Gastroesophageal sphincter (tissue), 4 donors: ENCODE results near the gene GRHPR. TPM values are rescaled to one million over a fixed set of nuclear protein-coding genes. Genes with fewer than 3 reads are reported as not detected.
"Not testable (repeated sequence)": the region's sequence is repeated elsewhere in the genome, so short reads cannot be mapped to it uniquely, and the experiment has no call there.

Experiments
- ATAC-seq: fragments of 150-250 bp; one replicate; pipeline ENCODE4 v1.9.1; 2016; ENCODE audit warnings: mild to moderate bottlenecking, moderate library complexity
- H3K27ac ChIP-seq, 4 donors: fragments of 200-600 bp; sonication (generic) in 3 of 4; 1 replicate in 3 of 4; 2 replicates in 1 of 4; pipeline ENCODE4 v1.5.1; 2016 to 2019
- H3K27me3 ChIP-seq: fragments of 200-600 bp; sonication (generic); one replicate; pipeline ENCODE4 v1.5.1; 2019
- H3K36me3 ChIP-seq, 2 donors: fragments of 200-600 bp; sonication (generic); one replicate each; pipeline ENCODE4 v1.5.1; 2019; ENCODE audit warnings: control low read depth in 1 of 2
- H3K4me1 ChIP-seq, 3 donors: fragments of 200-600 bp; sonication (generic); 1 replicate in 2 of 3; 2 replicates in 1 of 3; pipeline ENCODE4 v1.5.1; 2016 to 2019; ENCODE audit warnings: control low read depth in 2 of 3
- H3K4me3 ChIP-seq, 2 donors: fragments of 200-600 bp; sonication (generic); one replicate each; pipeline ENCODE4 v1.5.1; 2019; ENCODE audit warnings: mild to moderate bottlenecking in 1 of 2, moderate library complexity in 1 of 2
- H3K9me3 ChIP-seq, 3 donors: fragments of 200-600 bp; sonication (generic); one replicate each; pipeline ENCODE4 v1.5.1; 2017 to 2019; ENCODE audit warnings: control low read depth in 2 of 3
- EP300 ChIP-seq: sonication (generic); formaldehyde crosslinking; IDR thresholded peaks from one replicate; pipeline ENCODE4 v1.6.1; 2017; ENCODE audit warnings: antibody characterized with exemption, mild to moderate bottlenecking
- POLR2A ChIP-seq, 2 donors: fragments of 450-650 bp; IDR thresholded peaks; one replicate each; pipeline ENCODE4 v1.6.1; 2017; ENCODE audit warnings: antibody characterized with exemption in 2 of 2, mild to moderate bottlenecking in 2 of 2, moderate library complexity in 1 of 2
- POLR2AphosphoS5 ChIP-seq: sonication (generic); formaldehyde crosslinking; IDR thresholded peaks from one replicate; pipeline ENCODE4 v1.6.1; 2017; ENCODE audit warnings: antibody characterized with exemption
- WGBS, 2 donors: methylation state at CpG; one replicate each; pipeline ENCODE4 v1.1.5; 2018; ENCODE audit warnings: low coverage in 1 of 2; 5-methylcytosine and 5-hydroxymethylcytosine counted together
- total RNA-seq, 4 donors: library from RNA; depleted of rRNA; stranded (reverse); fragments of >200 nt; gene quantifications; one replicate each; pipeline ENCODE4 v1.1.0, GENCODE V29; 2016
- TF ChIP-seq, protein P1 (sequence below), 4 experiments: fragments of 200-600 bp in 2 of 4; fragments of 450-650 bp in 2 of 4; sonication (generic) in 1 of 4; IDR thresholded peaks; one replicate each; pipeline ENCODE4 v1.5.1; 2017 to 2019; ENCODE audit warnings: antibody characterized with exemption in 4 of 4, mild to moderate bottlenecking in 2 of 4, moderate library complexity in 2 of 4

The GRHPR gene
- total RNA-seq, 4 donors from 2014 or later = 119 to 144 (median 134) TPM

DNA sequence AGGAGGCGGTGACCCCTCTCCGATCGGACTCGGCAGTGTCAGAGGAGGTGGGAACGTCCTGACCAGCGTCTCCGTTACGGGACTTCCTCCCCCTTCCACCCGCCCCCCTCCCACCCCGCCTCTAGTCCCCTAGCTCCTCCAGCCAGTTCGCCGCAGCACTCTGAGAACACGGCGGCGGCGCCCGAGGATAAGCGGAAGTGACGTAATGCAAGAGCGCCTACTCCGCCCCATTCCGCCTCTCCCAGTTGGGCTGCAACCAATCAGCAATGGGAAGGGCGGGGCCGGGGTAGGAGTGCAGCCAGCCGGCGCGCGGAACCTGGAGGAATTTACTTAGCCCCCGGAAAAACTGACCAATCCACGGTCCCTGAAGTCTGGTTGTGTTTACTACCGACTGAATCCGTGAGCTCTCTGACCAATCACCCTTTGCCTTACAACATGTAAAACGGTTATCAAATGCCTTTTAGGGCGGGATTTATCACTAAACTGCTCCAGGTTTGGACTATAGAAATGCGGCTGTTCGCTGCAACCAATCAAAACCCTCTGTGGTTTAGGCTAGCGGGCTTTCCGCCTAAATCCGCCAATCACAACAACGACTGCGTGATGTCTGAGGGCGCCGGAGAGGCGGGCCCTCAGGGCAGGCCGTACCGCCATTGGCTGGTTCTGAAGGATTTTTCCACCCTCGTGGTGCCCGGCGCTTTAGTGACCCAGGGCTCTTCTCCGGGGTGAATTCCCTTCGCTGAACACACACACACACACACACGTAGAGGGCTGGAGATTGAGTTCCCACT is 42.9 kb downstream of the GRHPR start, which contains the start of gene ZBTB5:
TSS of gene ZBTB5 (minus strand) at position 202 of the 788 bp plus-strand sequence. CDS start 22,899 bp downstream, outside the sequence.
- peak within 1 kb of the TSS; percentile 70 to 92 for H3K4me3 ChIP-seq
- no CpG with 5 or more reads among the region's 52 CpGs for WGBS, 2 donors
- peak; percentile 93 for ATAC-seq

DNA sequence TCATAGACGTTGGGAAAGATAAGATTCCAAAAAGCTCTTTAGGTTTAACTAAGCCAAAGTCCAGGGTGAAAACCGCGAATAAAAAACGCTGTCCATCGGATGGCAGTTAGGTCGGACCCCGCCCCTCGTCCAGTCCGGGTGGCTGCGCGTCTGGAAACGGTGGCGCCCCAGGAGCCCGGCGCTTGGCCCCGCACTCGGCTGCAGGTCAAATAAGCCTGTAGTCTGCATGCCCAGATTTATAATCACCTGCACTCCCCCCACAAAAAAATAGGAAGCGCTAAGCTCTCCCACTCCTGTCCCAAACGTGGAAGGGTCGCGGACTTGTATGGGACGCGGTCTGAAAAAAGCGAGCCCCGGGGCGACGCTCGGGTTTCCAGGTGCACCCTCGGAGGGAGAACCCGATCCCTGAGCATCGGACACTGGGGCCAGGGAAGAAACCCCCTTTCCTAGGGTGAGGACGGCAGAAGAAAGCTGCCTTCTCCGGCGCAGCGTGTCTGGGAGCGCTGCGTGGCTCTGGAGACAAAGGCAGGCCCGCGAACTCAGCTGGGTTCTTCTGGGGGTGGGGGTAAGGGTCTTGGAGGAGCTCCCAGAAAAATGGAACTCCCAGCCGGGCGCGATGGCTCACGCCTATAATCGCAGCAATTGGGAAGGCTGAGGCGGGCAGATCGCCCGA is 43.7 kb downstream of the GRHPR start:
- no peaks in the 10 kb centered on the region for H3K9me3 ChIP-seq
- peak overlapping the region; percentile 50 to 92 for H3K4me3 ChIP-seq
- TF ChIP-seq, protein P1, sequence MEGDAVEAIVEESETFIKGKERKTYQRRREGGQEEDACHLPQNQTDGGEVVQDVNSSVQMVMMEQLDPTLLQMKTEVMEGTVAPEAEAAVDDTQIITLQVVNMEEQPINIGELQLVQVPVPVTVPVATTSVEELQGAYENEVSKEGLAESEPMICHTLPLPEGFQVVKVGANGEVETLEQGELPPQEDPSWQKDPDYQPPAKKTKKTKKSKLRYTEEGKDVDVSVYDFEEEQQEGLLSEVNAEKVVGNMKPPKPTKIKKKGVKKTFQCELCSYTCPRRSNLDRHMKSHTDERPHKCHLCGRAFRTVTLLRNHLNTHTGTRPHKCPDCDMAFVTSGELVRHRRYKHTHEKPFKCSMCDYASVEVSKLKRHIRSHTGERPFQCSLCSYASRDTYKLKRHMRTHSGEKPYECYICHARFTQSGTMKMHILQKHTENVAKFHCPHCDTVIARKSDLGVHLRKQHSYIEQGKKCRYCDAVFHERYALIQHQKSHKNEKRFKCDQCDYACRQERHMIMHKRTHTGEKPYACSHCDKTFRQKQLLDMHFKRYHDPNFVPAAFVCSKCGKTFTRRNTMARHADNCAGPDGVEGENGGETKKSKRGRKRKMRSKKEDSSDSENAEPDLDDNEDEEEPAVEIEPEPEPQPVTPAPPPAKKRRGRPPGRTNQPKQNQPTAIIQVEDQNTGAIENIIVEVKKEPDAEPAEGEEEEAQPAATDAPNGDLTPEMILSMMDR (IDR thresholded peaks at IDR 0.05) = peak in 1 of 4 experiments; percentile 10
- no peak for TF ChIP-seq EP300
- TF ChIP-seq POLR2AphosphoS5 = no peak
- TF ChIP-seq POLR2A (IDR thresholded peaks at IDR 0.05) = no peak
- H3K36me3 ChIP-seq = no peaks in the 10 kb centered on the region
- peak overlapping the region; percentile 75 to 100 (median 99) for H3K27ac ChIP-seq
- no peaks in the 10 kb centered on the region for H3K27me3 ChIP-seq
- peaks cover 0 to 45% (median 21%) of the 10 kb centered on the region in 3 donors for H3K4me1 ChIP-seq
- ATAC-seq = peak; percentile 21
- 0% methylated on average over 5 of the region's 47 CpGs; no CpG with 5 or more reads in 1 of the 2 donors for WGBS, 2 donors

More for the DNA sequence above, 42.9 kb downstream of the GRHPR start, which contains the start of gene ZBTB5:
- Histone ChIP-seq H3K4me1 (peaks cover 0 to 52% (median 21%) of the 10 kb centered on the region in 3 donors), H3K27ac (peak within 1 kb of the TSS; percentile 93 to 100 (median 99)), H3K36me3 (no peaks in the 10 kb centered on the region), H3K27me3 (no peaks in the 10 kb centered on the region), H3K9me3 (no peaks in the 10 kb centered on the region)
- no peak for TF ChIP-seq EP300
- peak; percentile 77 for TF ChIP-seq POLR2AphosphoS5
- TF ChIP-seq, protein P1 (IDR thresholded peaks at IDR 0.05) = no peak
- TF ChIP-seq POLR2A (IDR thresholded peaks at IDR 0.05) = peak; percentile 37 to 54

DNA sequence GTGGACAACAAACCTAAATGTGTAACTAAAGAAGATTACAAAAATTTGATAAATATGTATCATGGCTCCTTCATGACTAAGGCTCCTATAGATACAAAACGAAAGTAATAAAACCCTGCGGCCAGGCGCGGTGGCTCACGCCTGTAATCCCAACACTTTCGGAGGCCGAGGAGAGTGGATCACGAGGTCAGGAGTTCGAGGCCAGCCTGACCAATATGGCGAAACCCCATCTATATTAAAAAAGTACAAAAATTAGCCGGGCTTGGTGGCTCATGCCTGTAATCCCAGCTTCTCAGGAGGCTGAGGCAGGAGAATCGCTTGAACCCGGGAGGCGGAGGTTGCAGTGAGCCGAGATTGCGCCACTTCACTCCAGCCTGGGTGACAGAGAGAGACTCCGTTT is 45.0 kb downstream of the GRHPR start:
- not testable (repeated sequence) for H3K27me3 ChIP-seq, H3K9me3 ChIP-seq, H3K36me3 ChIP-seq, H3K4me3 ChIP-seq, ATAC-seq
- H3K27ac ChIP-seq = peak overlapping the region in 2 of 4 donors; percentile 99 to 100
- H3K4me1 ChIP-seq = peaks cover 0 to 41% (median 20%) of the 10 kb centered on the region in 3 donors
- 89 to 90% methylated on average over 5 to 6 of the region's 17 CpGs for WGBS, 2 donors

DNA sequence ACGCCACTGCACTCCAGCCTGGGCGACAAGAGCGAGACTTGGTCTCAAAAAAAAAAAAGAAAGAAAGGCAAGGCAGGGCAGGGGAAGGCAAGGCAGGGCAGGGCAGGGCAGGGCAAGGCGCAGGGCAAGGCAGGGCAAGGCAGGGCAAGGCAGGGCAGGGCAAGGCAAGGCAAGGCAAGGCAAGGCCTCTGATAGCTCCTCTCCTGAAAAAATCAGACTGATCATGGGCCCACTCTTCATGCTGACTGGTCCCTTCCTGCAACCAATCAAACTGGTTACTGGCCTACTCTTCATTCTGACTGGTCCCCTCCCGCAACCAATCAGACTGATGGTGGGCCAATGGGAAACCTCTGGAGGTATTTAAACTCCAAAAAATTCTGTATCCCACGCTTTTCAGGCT is 46.1 kb downstream of the GRHPR start:
- ATAC-seq = no peak
- 100% methylated on average over 1 to 4 of the region's 6 CpGs for WGBS, 2 donors
- no peak overlapping the region for H3K27ac ChIP-seq
- H3K9me3 ChIP-seq = no peaks in the 10 kb centered on the region
- H3K4me3 ChIP-seq = no peak overlapping the region
- no peaks in the 10 kb centered on the region for H3K27me3 ChIP-seq
- TF ChIP-seq POLR2A (IDR thresholded peaks at IDR 0.05) (no peak), EP300 (no peak), POLR2AphosphoS5 (no peak)
- TF ChIP-seq, protein P1 (IDR thresholded peaks at IDR 0.05) = no peak
- peaks cover 0 to 36% (median 10%) of the 10 kb centered on the region in 3 donors for H3K4me1 ChIP-seq
- H3K36me3 ChIP-seq = no peaks in the 10 kb centered on the region

DNA sequence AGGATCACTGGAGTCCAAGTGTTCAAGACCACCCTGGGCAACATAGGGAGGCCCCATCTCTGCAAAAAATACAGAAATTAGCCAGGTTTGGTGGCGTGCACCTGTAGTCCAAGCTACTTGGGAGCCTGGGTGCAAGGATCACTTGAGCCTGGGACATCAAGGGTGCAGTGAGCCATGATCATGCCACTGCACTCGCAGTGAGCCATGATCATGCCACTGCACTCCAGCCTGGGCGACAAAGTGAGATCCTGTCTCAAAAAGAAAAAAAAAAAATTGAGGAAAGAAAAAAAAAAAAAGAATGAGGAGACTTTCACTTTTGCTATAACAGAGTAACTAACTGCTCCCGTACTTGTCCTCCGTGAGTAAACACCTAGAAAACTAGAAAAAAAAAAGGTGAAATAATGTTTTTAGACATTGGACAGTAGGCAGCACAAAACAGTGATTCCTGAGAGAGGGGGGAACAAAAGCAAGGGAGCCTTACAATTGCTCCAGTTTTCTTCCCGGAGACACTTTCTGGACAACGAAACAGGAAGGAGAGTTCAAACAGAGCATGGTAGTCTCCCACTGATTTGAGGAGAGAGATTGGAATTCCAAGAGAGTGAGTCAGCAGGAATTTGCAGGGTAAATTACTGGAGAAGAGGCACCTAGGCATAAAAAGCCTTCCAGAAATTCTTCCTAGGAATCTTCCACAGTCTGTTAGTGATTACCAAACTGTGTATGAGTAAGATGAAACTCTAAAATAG is 49.6 kb downstream of the GRHPR start:
- no peaks in the 10 kb centered on the region for H3K36me3 ChIP-seq
- ATAC-seq = peak; percentile 92
- no peaks in the 10 kb centered on the region for H3K27me3 ChIP-seq
- TF ChIP-seq POLR2A (IDR thresholded peaks at IDR 0.05) = no peak
- TF ChIP-seq POLR2AphosphoS5 = peak; percentile 57
- peak overlapping the region; percentile 33 to 43 for H3K4me3 ChIP-seq
- H3K4me1 ChIP-seq = peaks cover 0 to 17% (median 0%) of the 10 kb centered on the region in 3 donors
- 0 to 6% methylated on average over 4 to 6 of the region's 7 CpGs for WGBS, 2 donors
- peak overlapping the region; percentile 79 to 86 (median 82) for H3K27ac ChIP-seq
- H3K9me3 ChIP-seq = peaks cover 0 to 4% (median 0%) of the 10 kb centered on the region in 3 donors

DNA sequence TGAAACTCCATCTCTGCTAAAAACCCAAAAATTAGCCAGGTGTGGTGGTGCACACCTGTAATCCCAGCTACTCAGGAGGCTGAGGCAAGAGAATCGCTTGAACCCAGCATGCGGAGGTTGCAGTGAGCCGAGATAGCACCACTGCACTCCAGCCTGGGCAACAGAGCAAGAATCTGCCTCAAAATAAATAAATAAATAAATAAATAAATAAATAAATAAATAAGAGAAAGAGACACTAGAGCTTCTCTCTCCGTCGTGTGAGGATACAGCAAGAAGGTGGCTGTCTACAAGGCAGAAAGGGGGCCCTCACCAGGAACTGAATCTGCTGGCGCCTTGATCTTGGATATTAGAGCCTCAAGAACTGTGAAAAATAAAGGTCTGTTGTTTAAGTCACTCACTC is 51.5 kb downstream of the GRHPR start:
- H3K27ac ChIP-seq, ATAC-seq, H3K9me3 ChIP-seq, H3K36me3 ChIP-seq, H3K4me3 ChIP-seq, H3K27me3 ChIP-seq: not testable (repeated sequence)
- H3K4me1 ChIP-seq = peaks cover 0 to 16% (median 0%) of the 10 kb centered on the region in 3 donors
- WGBS, 2 donors = 0 to 29% methylated on average over 2 to 3 of the region's 6 CpGs
